HepG2 (cell line): ENCODE measurements around the gene SOBP. TPM values are rescaled to one million over a fixed set of nuclear protein-coding genes. Genes with fewer than 3 reads are reported as not detected.
A peak's percentile ranks its signal among the peaks of the same experiment; 100 is the strongest.

Experiments used
- HNRNPUL1 ChIP-seq: fragments of 200-400 bp; formaldehyde crosslinking; IDR thresholded peaks from 2 replicates; pipeline ENCODE4 v1.6.1; 2017; ENCODE audit warnings: low read depth, mild to moderate bottlenecking, low read length, moderate library complexity
- NFRKB ChIP-seq: fragments of 450-650 bp; IDR thresholded peaks from 2 replicates; pipeline ENCODE4 v1.6.1; 2017
- NR2C2 ChIP-seq: sonication (generic); formaldehyde crosslinking; IDR thresholded peaks from 2 replicates; pipeline ENCODE4 v1.4.0; 2020; ENCODE audit warnings: missing genetic modification reagents, mild to moderate bottlenecking, moderate library complexity, borderline replicate concordance
- ZC3H13 ChIP-seq: sonication (generic); formaldehyde crosslinking; IDR thresholded peaks from 2 replicates; pipeline ENCODE4 v1.8.1; 2023; ENCODE audit warnings: mild to moderate bottlenecking, missing genetic modification reagents, moderate library complexity
- ZNF296 ChIP-seq: sonication (generic); formaldehyde crosslinking; conservative IDR thresholded peaks from 2 replicates; pipeline ENCODE4 v1.5.0; 2020; ENCODE audit warnings: mild to moderate bottlenecking, missing genetic modification reagents
- ZNF3 ChIP-seq: IDR thresholded peaks from 2 replicates; pipeline ENCODE4 v1.7.0; 2017; ENCODE audit warnings: inconsistent platforms
- ZNF468 ChIP-seq: sonication (generic); formaldehyde crosslinking; IDR thresholded peaks from 2 replicates; pipeline ENCODE4 v1.8.0; 2022; ENCODE audit warnings: mild to moderate bottlenecking, moderate library complexity, missing genetic modification reagents
- ZNF775 ChIP-seq: sonication (generic); formaldehyde crosslinking; IDR thresholded peaks from 2 replicates; pipeline ENCODE4 v1.4.0; 2020; ENCODE audit warnings: missing genetic modification reagents, mild to moderate bottlenecking, moderate library complexity, borderline replicate concordance
- polyA plus RNA-seq, 8 experiments: library from polyadenylated mRNA; depleted of rRNA in 3 of 8; stranded (reverse) in 7 of 8; unstranded in 1 of 8; fragments of >200 nt; fragmentation: Illumina TruSeq in 4 of 8; extraction: Trizol in 4 of 8; gene quantifications; 2 replicates each; pipeline versions ENCODE4 v1.2.1 to v1.2.3, GENCODE V29; 2011 to 2016; ENCODE audit warnings: low read depth in 4 of 8, missing spikeins in 1 of 8, mixed read lengths in 1 of 8; ENCODE audit not compliant: insufficient read depth in 1 of 8
- total RNA-seq, 5 experiments: library from RNA; depleted of rRNA; stranded (reverse); fragments of >200 nt; fragmentation: Illumina TruSeq; extraction: Trizol; gene quantifications; 2 replicates each; pipeline ENCODE4 v1.2.3, GENCODE V29; 2016; ENCODE audit warnings: low read depth in 1 of 5
- TF ChIP-seq, protein P1 (sequence below): IDR thresholded peaks from 2 replicates; pipeline ENCODE4 v1.6.1; 2012; ENCODE audit warnings: low read length, improper control_type of control experiment
- TF ChIP-seq, protein P2 (sequence below): sonication (generic); formaldehyde crosslinking; IDR thresholded peaks from 2 replicates; pipeline ENCODE4 v1.8.1; 2022; ENCODE audit warnings: mild to moderate bottlenecking, missing genetic modification reagents
- TF ChIP-seq, protein P3 (sequence below): sonication (generic); formaldehyde crosslinking; IDR thresholded peaks from one replicate; pipeline ENCODE4 v1.5.1; 2020; ENCODE audit warnings: mild to moderate bottlenecking, missing genetic modification reagents; ENCODE audit errors: not compliant biosample characterization
- TF ChIP-seq, protein P4 (sequence below): sonication (generic); formaldehyde crosslinking; IDR thresholded peaks from 2 replicates; pipeline ENCODE4 v1.4.0; 2020; ENCODE audit warnings: missing genetic modification reagents, borderline replicate concordance

SOBP gene
- total and polyA plus RNA-seq, 2 of the 13 experiments (the other 11 are each of a cell fraction or from before 2014, with no cell fraction given), result 1.5 to 6.9 TPM

DNA sequence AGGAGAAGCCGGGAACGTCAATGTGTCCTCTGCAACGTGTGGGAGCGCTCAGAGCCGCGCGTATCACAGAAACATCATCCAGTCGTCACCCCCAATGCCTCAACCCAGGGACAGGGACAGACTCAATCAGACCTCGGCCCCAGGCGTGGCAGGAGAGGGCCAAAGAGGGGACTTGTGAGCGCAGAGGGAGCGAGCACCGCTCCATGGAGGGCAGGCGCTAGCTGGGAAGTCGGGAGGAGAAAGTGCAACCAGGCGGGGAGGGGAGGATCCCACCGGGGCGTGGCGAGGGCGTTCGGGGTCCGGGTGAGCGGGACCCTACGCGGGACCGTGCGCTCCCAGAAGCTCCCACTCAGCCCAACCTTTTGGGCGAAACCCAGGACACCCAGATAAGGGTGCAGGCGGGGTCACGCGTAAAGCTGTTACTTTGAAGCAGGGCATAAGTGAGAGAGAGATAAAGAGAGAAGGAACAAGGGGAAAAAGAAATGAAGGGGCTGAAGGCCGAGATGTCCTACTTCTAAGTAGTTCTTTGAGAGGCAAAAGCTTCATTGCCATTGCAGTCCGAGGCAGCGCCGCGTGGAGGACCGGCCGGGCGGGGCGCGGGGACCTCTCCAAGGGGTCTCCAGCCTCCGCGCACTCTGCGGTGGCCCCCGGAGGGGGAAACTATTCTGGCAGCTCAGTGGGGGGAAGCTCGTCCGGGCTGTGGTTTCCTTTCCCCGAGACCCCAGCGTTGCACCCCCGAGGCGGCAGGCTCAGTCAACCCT, 862 bp upstream of the SOBP start (continued):
- TF ChIP-seq, protein P1, sequence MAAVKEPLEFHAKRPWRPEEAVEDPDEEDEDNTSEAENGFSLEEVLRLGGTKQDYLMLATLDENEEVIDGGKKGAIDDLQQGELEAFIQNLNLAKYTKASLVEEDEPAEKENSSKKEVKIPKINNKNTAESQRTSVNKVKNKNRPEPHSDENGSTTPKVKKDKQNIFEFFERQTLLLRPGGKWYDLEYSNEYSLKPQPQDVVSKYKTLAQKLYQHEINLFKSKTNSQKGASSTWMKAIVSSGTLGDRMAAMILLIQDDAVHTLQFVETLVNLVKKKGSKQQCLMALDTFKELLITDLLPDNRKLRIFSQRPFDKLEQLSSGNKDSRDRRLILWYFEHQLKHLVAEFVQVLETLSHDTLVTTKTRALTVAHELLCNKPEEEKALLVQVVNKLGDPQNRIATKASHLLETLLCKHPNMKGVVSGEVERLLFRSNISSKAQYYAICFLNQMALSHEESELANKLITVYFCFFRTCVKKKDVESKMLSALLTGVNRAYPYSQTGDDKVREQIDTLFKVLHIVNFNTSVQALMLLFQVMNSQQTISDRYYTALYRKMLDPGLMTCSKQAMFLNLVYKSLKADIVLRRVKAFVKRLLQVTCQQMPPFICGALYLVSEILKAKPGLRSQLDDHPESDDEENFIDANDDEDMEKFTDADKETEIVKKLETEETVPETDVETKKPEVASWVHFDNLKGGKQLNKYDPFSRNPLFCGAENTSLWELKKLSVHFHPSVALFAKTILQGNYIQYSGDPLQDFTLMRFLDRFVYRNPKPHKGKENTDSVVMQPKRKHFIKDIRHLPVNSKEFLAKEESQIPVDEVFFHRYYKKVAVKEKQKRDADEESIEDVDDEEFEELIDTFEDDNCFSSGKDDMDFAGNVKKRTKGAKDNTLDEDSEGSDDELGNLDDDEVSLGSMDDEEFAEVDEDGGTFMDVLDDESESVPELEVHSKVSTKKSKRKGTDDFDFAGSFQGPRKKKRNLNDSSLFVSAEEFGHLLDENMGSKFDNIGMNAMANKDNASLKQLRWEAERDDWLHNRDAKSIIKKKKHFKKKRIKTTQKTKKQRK, result no peak
- TF ChIP-seq ZNF775 (CRISPR knock-in tag) (no peak), ZNF296 (CRISPR knock-in tag) (no peak), NFRKB (no peak), ZNF468 (CRISPR knock-in tag) (no peak), ZNF3 (no peak), HNRNPUL1 (no peak), ZC3H13 (CRISPR knock-in tag) (no peak), NR2C2 (CRISPR knock-in tag) (0 out of 2 replicates have a peak, but pooled peaks have one; percentile 11)
- TF ChIP-seq, protein P2, sequence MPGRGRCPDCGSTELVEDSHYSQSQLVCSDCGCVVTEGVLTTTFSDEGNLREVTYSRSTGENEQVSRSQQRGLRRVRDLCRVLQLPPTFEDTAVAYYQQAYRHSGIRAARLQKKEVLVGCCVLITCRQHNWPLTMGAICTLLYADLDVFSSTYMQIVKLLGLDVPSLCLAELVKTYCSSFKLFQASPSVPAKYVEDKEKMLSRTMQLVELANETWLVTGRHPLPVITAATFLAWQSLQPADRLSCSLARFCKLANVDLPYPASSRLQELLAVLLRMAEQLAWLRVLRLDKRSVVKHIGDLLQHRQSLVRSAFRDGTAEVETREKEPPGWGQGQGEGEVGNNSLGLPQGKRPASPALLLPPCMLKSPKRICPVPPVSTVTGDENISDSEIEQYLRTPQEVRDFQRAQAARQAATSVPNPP, result no peak
- TF ChIP-seq, protein P3, sequence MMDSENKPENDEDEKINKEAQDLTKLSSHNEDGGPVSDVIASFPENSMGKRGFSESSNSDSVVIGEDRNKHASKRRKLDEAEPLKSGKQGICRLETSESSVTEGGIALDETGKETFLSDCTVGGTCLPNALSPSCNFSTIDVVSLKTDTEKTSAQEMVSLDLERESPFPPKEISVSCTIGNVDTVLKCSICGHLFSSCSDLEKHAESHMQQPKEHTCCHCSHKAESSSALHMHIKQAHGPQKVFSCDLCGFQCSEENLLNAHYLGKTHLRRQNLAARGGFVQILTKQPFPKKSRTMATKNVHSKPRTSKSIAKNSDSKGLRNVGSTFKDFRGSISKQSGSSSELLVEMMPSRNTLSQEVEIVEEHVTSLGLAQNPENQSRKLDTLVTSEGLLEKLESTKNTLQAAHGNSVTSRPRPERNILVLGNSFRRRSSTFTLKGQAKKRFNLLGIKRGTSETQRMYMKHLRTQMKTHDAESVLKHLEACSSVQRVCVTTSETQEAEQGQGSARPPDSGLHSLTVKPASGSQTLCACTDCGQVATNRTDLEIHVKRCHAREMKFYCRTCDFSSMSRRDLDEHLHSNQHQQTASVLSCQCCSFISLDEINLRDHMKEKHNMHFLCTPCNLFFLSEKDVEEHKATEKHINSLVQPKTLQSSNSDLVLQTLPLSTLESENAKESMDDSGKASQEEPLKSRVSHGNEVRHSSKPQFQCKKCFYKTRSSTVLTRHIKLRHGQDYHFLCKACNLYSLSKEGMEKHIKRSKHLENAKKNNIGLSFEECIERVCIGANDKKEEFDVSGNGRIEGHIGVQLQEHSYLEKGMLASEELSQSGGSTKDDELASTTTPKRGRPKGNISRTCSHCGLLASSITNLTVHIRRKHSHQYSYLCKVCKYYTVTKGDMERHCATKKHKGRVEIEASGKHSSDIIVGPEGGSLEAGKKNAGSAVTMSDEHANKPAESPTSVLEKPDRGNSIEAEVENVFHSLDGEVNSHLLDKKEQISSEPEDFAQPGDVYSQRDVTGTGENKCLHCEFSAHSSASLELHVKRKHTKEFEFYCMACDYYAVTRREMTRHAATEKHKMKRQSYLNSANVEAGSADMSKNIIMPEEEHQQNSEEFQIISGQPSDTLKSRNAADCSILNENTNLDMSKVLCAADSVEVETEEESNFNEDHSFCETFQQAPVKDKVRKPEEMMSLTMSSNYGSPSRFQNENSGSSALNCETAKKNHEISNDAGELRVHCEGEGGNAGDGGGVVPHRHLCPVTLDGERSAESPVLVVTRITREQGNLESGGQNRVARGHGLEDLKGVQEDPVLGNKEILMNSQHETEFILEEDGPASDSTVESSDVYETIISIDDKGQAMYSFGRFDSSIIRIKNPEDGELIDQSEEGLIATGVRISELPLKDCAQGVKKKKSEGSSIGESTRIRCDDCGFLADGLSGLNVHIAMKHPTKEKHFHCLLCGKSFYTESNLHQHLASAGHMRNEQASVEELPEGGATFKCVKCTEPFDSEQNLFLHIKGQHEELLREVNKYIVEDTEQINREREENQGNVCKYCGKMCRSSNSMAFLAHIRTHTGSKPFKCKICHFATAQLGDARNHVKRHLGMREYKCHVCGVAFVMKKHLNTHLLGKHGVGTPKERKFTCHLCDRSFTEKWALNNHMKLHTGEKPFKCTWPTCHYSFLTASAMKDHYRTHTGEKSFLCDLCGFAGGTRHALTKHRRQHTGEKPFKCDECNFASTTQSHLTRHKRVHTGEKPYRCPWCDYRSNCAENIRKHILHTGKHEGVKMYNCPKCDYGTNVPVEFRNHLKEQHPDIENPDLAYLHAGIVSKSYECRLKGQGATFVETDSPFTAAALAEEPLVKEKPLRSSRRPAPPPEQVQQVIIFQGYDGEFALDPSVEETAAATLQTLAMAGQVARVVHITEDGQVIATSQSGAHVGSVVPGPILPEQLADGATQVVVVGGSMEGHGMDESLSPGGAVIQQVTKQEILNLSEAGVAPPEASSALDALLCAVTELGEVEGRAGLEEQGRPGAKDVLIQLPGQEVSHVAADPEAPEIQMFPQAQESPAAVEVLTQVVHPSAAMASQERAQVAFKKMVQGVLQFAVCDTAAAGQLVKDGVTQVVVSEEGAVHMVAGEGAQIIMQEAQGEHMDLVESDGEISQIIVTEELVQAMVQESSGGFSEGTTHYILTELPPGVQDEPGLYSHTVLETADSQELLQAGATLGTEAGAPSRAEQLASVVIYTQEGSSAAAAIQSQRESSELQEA (CRISPR knock-in tag), result no peak
- TF ChIP-seq, protein P4, sequence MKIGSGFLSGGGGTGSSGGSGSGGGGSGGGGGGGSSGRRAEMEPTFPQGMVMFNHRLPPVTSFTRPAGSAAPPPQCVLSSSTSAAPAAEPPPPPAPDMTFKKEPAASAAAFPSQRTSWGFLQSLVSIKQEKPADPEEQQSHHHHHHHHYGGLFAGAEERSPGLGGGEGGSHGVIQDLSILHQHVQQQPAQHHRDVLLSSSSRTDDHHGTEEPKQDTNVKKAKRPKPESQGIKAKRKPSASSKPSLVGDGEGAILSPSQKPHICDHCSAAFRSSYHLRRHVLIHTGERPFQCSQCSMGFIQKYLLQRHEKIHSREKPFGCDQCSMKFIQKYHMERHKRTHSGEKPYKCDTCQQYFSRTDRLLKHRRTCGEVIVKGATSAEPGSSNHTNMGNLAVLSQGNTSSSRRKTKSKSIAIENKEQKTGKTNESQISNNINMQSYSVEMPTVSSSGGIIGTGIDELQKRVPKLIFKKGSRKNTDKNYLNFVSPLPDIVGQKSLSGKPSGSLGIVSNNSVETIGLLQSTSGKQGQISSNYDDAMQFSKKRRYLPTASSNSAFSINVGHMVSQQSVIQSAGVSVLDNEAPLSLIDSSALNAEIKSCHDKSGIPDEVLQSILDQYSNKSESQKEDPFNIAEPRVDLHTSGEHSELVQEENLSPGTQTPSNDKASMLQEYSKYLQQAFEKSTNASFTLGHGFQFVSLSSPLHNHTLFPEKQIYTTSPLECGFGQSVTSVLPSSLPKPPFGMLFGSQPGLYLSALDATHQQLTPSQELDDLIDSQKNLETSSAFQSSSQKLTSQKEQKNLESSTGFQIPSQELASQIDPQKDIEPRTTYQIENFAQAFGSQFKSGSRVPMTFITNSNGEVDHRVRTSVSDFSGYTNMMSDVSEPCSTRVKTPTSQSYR (CRISPR knock-in tag), result no peak
